SU-DHL-6 (cell line): ENCODE measurements around the gene PPP1R12A.

ENCODE experiments used
- H2AFZ ChIP-seq: fragments of 200-600 bp; sonication (generic); 2 replicates; pipeline ENCODE4 v1.6.1; 2014; ENCODE audit warnings: low read depth, mild to moderate bottlenecking, moderate library complexity, mixed read lengths, antibody characterized with exemption, low read length; ENCODE audit not compliant: severe bottlenecking
- H3F3A ChIP-seq: fragments of 200-600 bp; shearing (Covaris generic); 2 replicates; pipeline ENCODE4 v1.6.0; 2016; ENCODE audit warnings: antibody characterized with exemption, mild to moderate bottlenecking; ENCODE audit not compliant: insufficient read depth
- H3K27ac ChIP-seq: fragments of 200-600 bp; sonication (generic); 2 replicates; pipeline ENCODE4 v1.5.1; 2016; ENCODE audit warnings: low read depth, mild to moderate bottlenecking, low read length, moderate library complexity, mixed read lengths
- H3K27me3 ChIP-seq: fragments of 200-600 bp; sonication (generic), shearing (Covaris generic); 2 replicates; pipeline ENCODE4 v1.6.0; 2014; ENCODE audit warnings: mild to moderate bottlenecking, low read length
- H3K36me3 ChIP-seq: fragments of 200-600 bp; sonication (generic); 2 replicates; pipeline ENCODE4 v1.6.1; 2014; ENCODE audit warnings: mild to moderate bottlenecking, low read length, mixed read lengths
- H3K4me2 ChIP-seq: fragments of 300-600, 200-600 bp; shearing (Covaris generic), sonication (generic); 2 replicates; pipeline ENCODE4 v1.6.0; 2014; ENCODE audit warnings: low read length, low read depth, mild to moderate bottlenecking; ENCODE audit not compliant: poor library complexity, severe bottlenecking
- H3K4me3 ChIP-seq: fragments of 200-600 bp; sonication (generic); 2 replicates; pipeline ENCODE4 v1.5.1; 2014; ENCODE audit warnings: antibody characterized with exemption, low read length, mild to moderate bottlenecking, mixed read lengths; ENCODE audit not compliant: insufficient read depth, poor library complexity, severe bottlenecking
- H3K79me2 ChIP-seq: fragments of 200-600 bp; sonication (generic); 2 replicates; pipeline ENCODE4 v1.6.1; 2014; ENCODE audit warnings: mild to moderate bottlenecking, low read length, moderate library complexity; ENCODE audit not compliant: insufficient read depth
- H3K9ac ChIP-seq: fragments of 200-600 bp; sonication (generic); 2 replicates; pipeline ENCODE4 v1.7.0; 2014; ENCODE audit warnings: mild to moderate bottlenecking, low read length
- H3K9me2 ChIP-seq: fragments of 200-600 bp; sonication (generic); replicated peaks from 2 replicates; pipeline ENCODE4 v1.6.1; 2014; ENCODE audit warnings: low read length; ENCODE audit not compliant: insufficient read depth
- H3K9me3 ChIP-seq: fragments of 200-600 bp; sonication (generic); 2 replicates; pipeline ENCODE4 v1.6.1; 2014; ENCODE audit warnings: low read length, mixed read lengths; ENCODE audit not compliant: insufficient read depth
- H4K20me1 ChIP-seq: fragments of 200-600 bp; sonication (generic); 2 replicates; pipeline ENCODE4 v1.6.1; 2014; ENCODE audit warnings: low read depth, mild to moderate bottlenecking, antibody characterized with exemption, low read length, moderate library complexity, mixed read lengths
- EZH2phosphoT487 ChIP-seq: fragments of 200-600 bp; sonication (generic), shearing (Covaris generic); conservative IDR thresholded peaks from 2 replicates; pipeline ENCODE4 v1.6.1; 2018; ENCODE audit warnings: mild to moderate bottlenecking, antibody characterized with exemption, low read length, moderate library complexity, mixed read lengths
- TF ChIP-seq, protein P1 (sequence below): fragments of 200-600 bp; sonication (generic); IDR thresholded peaks from one replicate; pipeline ENCODE4 v1.5.1; 2017; ENCODE audit warnings: antibody characterized with exemption, mild to moderate bottlenecking, low read length, moderate library complexity; ENCODE audit not compliant: insufficient read depth, poor library complexity, severe bottlenecking

The PPP1R12A gene

DNA sequence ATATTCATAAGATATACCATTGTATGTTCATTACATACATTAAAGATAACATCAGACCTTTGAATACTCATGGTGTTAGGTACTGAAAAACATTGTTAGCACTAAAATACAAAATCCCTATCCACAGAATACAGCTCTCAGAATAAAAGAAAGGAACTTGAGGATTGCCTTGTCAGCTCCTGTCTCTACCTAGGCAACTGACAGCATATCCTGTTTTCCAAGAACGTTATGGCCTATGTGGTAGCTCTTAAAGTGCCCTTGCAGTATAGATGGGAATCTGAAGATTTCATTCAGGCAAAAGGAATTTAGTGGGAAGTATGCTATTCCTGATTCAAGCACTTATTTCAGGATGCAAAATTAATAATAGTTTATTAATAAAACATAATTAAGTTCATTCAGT, 1.8 kb upstream of the PPP1R12A start:
- Histone ChIP-seq H4K20me1 (peaks cover 20% of the 10 kb centered on the region), H3K4me3 (no peak overlapping the region), H3F3A (0 out of 2 replicates have a peak, but pooled peaks cover 5% of the 10 kb centered on the region), H3K9me2 (no peaks in the 10 kb centered on the region), H3K4me2 (peak overlapping the region; percentile 68), H3K79me2 (peaks cover 40% of the 10 kb centered on the region), H3K9me3 (no peaks in the 10 kb centered on the region), H3K9ac (peak overlapping the region; percentile 92; the same call in 1 of the 2 replicates), H2AFZ (no peak overlapping the region), H3K27ac (no peak overlapping the region), H3K27me3 (no peaks in the 10 kb centered on the region), H3K36me3 (no peaks in the 10 kb centered on the region)
- TF ChIP-seq EZH2phosphoT487, result no peak
- TF ChIP-seq, protein P1, sequence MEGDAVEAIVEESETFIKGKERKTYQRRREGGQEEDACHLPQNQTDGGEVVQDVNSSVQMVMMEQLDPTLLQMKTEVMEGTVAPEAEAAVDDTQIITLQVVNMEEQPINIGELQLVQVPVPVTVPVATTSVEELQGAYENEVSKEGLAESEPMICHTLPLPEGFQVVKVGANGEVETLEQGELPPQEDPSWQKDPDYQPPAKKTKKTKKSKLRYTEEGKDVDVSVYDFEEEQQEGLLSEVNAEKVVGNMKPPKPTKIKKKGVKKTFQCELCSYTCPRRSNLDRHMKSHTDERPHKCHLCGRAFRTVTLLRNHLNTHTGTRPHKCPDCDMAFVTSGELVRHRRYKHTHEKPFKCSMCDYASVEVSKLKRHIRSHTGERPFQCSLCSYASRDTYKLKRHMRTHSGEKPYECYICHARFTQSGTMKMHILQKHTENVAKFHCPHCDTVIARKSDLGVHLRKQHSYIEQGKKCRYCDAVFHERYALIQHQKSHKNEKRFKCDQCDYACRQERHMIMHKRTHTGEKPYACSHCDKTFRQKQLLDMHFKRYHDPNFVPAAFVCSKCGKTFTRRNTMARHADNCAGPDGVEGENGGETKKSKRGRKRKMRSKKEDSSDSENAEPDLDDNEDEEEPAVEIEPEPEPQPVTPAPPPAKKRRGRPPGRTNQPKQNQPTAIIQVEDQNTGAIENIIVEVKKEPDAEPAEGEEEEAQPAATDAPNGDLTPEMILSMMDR, result no peak

DNA sequence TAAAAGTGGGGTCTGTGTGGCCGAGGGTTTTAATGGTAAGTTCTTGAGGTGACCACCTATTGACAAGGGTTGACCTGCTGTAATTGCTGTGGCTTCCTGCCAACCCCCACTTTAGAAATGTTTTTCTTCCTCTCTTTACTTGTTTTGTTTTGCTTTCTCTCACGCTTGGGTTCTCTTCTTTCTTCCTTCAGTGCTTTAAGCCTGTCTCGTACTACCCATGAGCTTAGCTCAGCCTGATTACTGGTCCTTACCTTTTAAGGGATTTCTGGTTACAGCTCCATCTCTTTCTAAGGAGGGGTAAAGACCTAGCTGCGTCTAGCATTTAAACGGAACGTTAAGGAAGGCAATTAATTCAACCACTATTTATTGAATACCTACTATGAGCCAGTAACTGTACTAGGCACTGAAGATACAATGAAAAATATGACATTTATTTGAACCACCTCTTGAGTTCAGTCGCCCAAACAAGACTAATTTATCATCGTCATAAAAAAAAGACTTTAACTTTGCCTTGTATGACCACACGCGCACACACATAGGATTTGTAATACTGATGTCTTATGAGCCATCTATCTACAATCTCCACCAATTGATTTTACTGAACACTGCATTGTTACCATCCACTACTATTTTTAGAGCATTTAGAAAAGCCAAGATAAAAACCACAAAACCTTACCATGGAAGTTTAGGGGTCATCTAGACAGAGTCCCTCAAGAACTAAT, 888 bp upstream of the PPP1R12A start:
- H3K9me2 ChIP-seq, result no peaks in the 10 kb centered on the region
- H3K79me2 ChIP-seq, result peaks cover 49% of the 10 kb centered on the region
- H4K20me1 ChIP-seq, result peaks cover 25% of the 10 kb centered on the region
- H3K27me3 ChIP-seq, result no peaks in the 10 kb centered on the region
- H3K4me3 ChIP-seq, result peak overlapping the region; percentile 93
- peak overlapping the region; percentile 92 for H3K9ac ChIP-seq
- H2AFZ ChIP-seq, result peak overlapping the region; percentile 90
- H3K27ac ChIP-seq, result peak overlapping the region; percentile 75
- H3F3A ChIP-seq, result peaks cover 5% of the 10 kb centered on the region; the same call in 1 of the 2 replicates
- H3K9me3 ChIP-seq, result no peaks in the 10 kb centered on the region
- peak overlapping the region; percentile 68 for H3K4me2 ChIP-seq
- TF ChIP-seq, protein P1, result no peak
- no peak for TF ChIP-seq EZH2phosphoT487
- H3K36me3 ChIP-seq, result no peaks in the 10 kb centered on the region

DNA sequence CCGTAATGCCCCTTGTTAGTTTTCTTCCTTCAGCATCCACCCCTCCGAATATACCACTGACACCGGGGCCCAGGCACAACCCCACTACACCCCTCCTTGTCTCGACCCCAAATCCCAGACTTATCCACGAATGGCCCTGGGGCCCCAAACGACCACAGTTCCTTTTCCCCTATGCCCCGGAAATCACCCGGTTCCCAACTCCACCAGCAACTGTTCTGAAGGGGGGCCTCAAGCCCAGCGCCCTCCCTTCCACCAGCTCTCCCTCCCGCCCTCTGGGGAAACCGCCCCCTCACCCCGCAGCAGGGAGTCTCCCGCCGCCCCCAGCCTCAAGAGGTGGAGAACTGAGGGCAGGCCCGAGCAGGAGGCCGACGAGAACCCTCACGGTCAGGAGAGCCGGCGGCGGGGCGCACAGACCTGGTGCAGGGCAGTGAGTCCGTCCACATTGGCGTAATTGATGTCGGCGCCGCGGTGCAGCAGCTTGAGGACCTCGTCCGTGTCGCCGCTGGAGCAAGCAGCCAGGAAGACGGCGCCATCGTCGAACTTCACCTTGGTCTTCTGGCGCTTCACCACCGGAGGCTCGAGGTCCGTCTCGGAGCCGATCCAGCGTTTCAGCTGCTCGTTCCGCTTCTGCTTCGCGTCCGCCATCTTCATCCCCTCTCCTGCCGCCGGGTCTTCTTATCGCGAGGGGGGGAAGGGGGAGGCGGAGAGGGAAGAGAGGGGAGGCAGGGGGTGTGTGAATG, 446 bp downstream of the PPP1R12A start:
- no peaks in the 10 kb centered on the region for H3K36me3 ChIP-seq
- peaks cover 63% of the 10 kb centered on the region for H3K79me2 ChIP-seq
- H3K27ac ChIP-seq, result peak overlapping the region; percentile 75
- no peaks in the 10 kb centered on the region for H3K9me3 ChIP-seq
- no peaks in the 10 kb centered on the region for H3K27me3 ChIP-seq
- peak overlapping the region; percentile 93 for H3K4me3 ChIP-seq
- no peak for TF ChIP-seq EZH2phosphoT487
- TF ChIP-seq, protein P1, result no peak
- peak overlapping the region; percentile 76 for H2AFZ ChIP-seq
- H3K9ac ChIP-seq, result peak overlapping the region; percentile 92
- peak overlapping the region; percentile 98 for H3K4me2 ChIP-seq
- H3K9me2 ChIP-seq, result no peaks in the 10 kb centered on the region
- peaks cover 30% of the 10 kb centered on the region for H4K20me1 ChIP-seq
- peaks cover 5% of the 10 kb centered on the region; the same call in 1 of the 2 replicates for H3F3A ChIP-seq
